ENCODE measurements around the gene MEAF6. TPM values are rescaled to one million over a fixed set of nuclear protein-coding genes. Genes with fewer than 3 reads are reported as not detected.

MEAF6 gene
- total and polyA plus RNA-seq, 4 donors, result 18.7 to 25.3 (median 21.2) TPM

DNA sequence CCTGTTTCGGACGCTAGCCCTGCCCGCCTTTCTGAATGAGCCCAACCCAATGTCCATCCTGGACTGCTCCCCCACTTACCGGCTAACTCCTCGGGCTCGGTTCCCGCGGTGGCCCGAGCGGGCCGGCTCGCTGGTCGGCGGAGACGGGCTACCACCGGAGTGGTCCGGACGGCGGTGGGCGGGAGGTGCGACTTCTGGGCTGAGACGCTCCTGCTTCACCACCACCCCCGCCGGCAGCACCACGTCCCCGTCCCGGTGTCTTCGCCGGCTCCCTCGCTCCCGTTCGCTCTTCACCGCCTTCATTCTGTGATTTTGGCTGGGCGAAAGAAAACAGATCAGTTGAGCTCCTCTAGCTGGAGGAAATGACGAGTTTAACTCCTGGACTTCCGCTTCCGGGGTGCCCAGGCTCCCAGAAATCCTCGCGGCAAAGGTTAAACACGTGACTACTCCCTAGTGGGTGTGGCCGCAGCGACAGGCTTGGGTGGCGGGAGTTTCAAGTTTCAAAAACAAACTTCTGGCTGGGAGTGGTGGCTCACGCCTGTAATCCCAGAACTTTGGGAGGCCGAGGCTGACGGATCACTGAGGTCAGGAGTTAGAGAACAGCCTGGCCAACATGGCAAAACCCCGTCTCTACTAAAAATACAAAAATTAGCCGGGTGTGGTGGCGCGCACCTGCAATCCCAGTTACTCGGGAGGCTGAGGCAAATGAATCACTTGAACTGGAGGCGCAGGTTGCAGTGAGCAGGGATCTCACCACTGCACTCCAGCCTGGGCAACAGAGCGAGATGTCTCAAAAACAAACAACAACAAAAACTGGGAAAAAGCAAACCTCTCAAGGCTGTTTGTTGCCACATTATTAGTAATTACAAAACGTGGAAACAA, 39.6 kb upstream of the MEAF6 start, which contains the start of gene SNIP1:
TSS of gene SNIP1 (minus strand) at position 367 of the 882 bp plus-strand sequence. CDS start at position 303, 64 bp downstream.
- Histone ChIP-seq H3K27ac (ENCODE audit: low read depth in 1 of 2, low read length in 2 of 2) (peak within 1 kb of the TSS; percentile 77 to 93), H3K27me3 (ENCODE audit: control insufficient read depth in 4 of 4, insufficient read depth in 4 of 4, low read length in 3 of 4) (no peaks in the 10 kb centered on the region), H3K9me3 (ENCODE audit: control insufficient read depth in 4 of 4, low read length in 3 of 4) (no peaks in the 10 kb centered on the region), H3K4me1 (ENCODE audit: control insufficient read depth in 4 of 4, insufficient read depth in 4 of 4, low read length in 3 of 4) (peaks cover 1 to 31% (median 18%) of the 10 kb centered on the region in 4 donors), H3K36me3 (ENCODE audit: control insufficient read depth in 4 of 4, insufficient read depth in 3 of 4, low read depth in 1 of 4, low read length in 3 of 4) (peaks cover 2 to 13% (median 4%) of the 10 kb centered on the region in 4 donors), H3K9ac (ENCODE audit: low read depth in 1 of 2, low read length in 2 of 2) (peak within 1 kb of the TSS; percentile 58 to 98), H3K4me3 (ENCODE audit: low read depth in 1 of 3, low read length in 3 of 3) (peak within 1 kb of the TSS; percentile 88 to 99 (median 91))
- 13% methylated on average over 54 of the region's 54 CpGs for WGBS
- TF ChIP-seq FOXA2 (IDR thresholded peaks at IDR 0.05), result no peak
- TF ChIP-seq RXRA (IDR thresholded peaks at IDR 0.05), result peak in 1 of 2 donors; percentile 14
- TF ChIP-seq, protein P1, sequence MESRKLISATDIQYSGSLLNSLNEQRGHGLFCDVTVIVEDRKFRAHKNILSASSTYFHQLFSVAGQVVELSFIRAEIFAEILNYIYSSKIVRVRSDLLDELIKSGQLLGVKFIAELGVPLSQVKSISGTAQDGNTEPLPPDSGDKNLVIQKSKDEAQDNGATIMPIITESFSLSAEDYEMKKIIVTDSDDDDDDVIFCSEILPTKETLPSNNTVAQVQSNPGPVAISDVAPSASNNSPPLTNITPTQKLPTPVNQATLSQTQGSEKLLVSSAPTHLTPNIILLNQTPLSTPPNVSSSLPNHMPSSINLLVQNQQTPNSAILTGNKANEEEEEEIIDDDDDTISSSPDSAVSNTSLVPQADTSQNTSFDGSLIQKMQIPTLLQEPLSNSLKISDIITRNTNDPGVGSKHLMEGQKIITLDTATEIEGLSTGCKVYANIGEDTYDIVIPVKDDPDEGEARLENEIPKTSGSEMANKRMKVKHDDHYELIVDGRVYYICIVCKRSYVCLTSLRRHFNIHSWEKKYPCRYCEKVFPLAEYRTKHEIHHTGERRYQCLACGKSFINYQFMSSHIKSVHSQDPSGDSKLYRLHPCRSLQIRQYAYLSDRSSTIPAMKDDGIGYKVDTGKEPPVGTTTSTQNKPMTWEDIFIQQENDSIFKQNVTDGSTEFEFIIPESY (IDR thresholded peaks at IDR 0.05), result no peak
- TF ChIP-seq NR2F2 (IDR thresholded peaks at IDR 0.05), result peak; percentile 76
- TF ChIP-seq, protein P2, sequence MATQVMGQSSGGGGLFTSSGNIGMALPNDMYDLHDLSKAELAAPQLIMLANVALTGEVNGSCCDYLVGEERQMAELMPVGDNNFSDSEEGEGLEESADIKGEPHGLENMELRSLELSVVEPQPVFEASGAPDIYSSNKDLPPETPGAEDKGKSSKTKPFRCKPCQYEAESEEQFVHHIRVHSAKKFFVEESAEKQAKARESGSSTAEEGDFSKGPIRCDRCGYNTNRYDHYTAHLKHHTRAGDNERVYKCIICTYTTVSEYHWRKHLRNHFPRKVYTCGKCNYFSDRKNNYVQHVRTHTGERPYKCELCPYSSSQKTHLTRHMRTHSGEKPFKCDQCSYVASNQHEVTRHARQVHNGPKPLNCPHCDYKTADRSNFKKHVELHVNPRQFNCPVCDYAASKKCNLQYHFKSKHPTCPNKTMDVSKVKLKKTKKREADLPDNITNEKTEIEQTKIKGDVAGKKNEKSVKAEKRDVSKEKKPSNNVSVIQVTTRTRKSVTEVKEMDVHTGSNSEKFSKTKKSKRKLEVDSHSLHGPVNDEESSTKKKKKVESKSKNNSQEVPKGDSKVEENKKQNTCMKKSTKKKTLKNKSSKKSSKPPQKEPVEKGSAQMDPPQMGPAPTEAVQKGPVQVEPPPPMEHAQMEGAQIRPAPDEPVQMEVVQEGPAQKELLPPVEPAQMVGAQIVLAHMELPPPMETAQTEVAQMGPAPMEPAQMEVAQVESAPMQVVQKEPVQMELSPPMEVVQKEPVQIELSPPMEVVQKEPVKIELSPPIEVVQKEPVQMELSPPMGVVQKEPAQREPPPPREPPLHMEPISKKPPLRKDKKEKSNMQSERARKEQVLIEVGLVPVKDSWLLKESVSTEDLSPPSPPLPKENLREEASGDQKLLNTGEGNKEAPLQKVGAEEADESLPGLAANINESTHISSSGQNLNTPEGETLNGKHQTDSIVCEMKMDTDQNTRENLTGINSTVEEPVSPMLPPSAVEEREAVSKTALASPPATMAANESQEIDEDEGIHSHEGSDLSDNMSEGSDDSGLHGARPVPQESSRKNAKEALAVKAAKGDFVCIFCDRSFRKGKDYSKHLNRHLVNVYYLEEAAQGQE (IDR thresholded peaks at IDR 0.05), result no peak
- TF ChIP-seq FOXA1 (IDR thresholded peaks at IDR 0.05), result no peak
- TF ChIP-seq GABPA (IDR thresholded peaks at IDR 0.05 in 1 of 2, conservative IDR thresholded peaks at IDR 0.05 in 1 of 2), result peak; percentile 96 to 99
- TF ChIP-seq HNF4A (conservative IDR thresholded peaks at IDR 0.05), result no peak
- TF ChIP-seq EGR1 (IDR thresholded peaks at IDR 0.05; ENCODE audit: low read depth in 2 of 2), result peak in 1 of 2 donors; percentile 70
- no peak for TF ChIP-seq HNF4G (IDR thresholded peaks at IDR 0.05)
- no peak for TF ChIP-seq TAF1 (conservative IDR thresholded peaks at IDR 0.05)
- TF ChIP-seq, protein P3, sequence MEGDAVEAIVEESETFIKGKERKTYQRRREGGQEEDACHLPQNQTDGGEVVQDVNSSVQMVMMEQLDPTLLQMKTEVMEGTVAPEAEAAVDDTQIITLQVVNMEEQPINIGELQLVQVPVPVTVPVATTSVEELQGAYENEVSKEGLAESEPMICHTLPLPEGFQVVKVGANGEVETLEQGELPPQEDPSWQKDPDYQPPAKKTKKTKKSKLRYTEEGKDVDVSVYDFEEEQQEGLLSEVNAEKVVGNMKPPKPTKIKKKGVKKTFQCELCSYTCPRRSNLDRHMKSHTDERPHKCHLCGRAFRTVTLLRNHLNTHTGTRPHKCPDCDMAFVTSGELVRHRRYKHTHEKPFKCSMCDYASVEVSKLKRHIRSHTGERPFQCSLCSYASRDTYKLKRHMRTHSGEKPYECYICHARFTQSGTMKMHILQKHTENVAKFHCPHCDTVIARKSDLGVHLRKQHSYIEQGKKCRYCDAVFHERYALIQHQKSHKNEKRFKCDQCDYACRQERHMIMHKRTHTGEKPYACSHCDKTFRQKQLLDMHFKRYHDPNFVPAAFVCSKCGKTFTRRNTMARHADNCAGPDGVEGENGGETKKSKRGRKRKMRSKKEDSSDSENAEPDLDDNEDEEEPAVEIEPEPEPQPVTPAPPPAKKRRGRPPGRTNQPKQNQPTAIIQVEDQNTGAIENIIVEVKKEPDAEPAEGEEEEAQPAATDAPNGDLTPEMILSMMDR (IDR thresholded peaks at IDR 0.05; ENCODE audit: low read depth, low read length, missing input control), result no peak
- TF ChIP-seq JUND (IDR thresholded peaks at IDR 0.05), result no peak
- peak; percentile 60 for TF ChIP-seq YY1 (IDR thresholded peaks at IDR 0.05)
- peak in 1 of 2 donors; percentile 21 for TF ChIP-seq RAD21 (IDR thresholded peaks at IDR 0.05)
- TF ChIP-seq, protein P4, sequence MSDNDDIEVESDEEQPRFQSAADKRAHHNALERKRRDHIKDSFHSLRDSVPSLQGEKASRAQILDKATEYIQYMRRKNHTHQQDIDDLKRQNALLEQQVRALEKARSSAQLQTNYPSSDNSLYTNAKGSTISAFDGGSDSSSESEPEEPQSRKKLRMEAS (IDR thresholded peaks at IDR 0.05), result peak; percentile 51
- TF ChIP-seq, protein P5, sequence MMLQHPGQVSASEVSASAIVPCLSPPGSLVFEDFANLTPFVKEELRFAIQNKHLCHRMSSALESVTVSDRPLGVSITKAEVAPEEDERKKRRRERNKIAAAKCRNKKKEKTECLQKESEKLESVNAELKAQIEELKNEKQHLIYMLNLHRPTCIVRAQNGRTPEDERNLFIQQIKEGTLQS (IDR thresholded peaks at IDR 0.05), result no peak
- TF ChIP-seq SP1 (IDR thresholded peaks at IDR 0.05), result peak; percentile 13
- peak; percentile 88 for DNase-seq (ENCODE audit: low spot score)
